Prostate gland (tissue), 2 donors: ENCODE results near the gene MORC3.
"Not testable (repeated sequence)": the region's sequence is repeated elsewhere in the genome, so short reads cannot be mapped to it uniquely, and the experiment has no call there.

Source experiments
- POLR2A ChIP-seq: fragments of 450-650 bp; IDR thresholded peaks from one replicate; pipeline ENCODE4 v1.6.1; 2016; ENCODE audit warnings: antibody characterized with exemption, mild to moderate bottlenecking
- TF ChIP-seq, protein P1 (sequence below), 4 experiments: fragments of 200-600 bp in 2 of 4; fragments of 450-650 bp in 2 of 4; sonication (generic) in 2 of 4; IDR thresholded peaks; 1 replicate in 3 of 4; 2 replicates in 1 of 4; pipeline ENCODE4 v1.5.1; 2016 to 2019; ENCODE audit warnings: antibody characterized with exemption in 4 of 4, mild to moderate bottlenecking in 2 of 4, moderate library complexity in 2 of 4

DNA sequence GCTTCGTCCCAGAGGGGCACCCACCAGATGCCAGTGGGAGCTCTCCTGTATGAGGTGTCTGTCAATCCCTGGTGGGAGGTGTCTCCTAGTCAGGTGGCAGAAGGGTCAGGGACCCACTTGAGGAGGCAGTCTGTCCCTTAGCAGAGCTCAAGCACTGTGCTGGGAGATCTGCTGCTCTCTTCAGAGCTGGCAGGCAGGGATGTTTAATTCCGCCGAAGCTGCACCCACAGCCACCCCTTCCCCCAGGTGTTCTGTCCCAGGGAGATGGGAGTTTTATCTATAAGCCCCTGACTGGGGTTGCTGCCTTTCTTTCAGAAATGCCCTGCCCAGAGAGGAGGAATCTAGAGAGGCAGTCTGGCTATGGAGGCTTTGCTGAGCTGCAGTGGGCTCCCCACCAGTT is 4.0 kb upstream of the MORC3 start:
- TF ChIP-seq, protein P1, sequence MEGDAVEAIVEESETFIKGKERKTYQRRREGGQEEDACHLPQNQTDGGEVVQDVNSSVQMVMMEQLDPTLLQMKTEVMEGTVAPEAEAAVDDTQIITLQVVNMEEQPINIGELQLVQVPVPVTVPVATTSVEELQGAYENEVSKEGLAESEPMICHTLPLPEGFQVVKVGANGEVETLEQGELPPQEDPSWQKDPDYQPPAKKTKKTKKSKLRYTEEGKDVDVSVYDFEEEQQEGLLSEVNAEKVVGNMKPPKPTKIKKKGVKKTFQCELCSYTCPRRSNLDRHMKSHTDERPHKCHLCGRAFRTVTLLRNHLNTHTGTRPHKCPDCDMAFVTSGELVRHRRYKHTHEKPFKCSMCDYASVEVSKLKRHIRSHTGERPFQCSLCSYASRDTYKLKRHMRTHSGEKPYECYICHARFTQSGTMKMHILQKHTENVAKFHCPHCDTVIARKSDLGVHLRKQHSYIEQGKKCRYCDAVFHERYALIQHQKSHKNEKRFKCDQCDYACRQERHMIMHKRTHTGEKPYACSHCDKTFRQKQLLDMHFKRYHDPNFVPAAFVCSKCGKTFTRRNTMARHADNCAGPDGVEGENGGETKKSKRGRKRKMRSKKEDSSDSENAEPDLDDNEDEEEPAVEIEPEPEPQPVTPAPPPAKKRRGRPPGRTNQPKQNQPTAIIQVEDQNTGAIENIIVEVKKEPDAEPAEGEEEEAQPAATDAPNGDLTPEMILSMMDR (IDR thresholded peaks at IDR 0.05): not testable (repeated sequence)
- not testable (repeated sequence) for TF ChIP-seq POLR2A
